ACC112 (cell line): Measurements from ENCODE around the gene DTNB.

Experiments
- H2AFZ ChIP-seq: fragments of 200-600 bp; sonication (generic); one replicate; pipeline ENCODE4 v1.6.0; 2017; ENCODE audit warnings: antibody characterized with exemption, low read length; ENCODE audit not compliant: unreplicated experiment
- H3K27ac ChIP-seq: fragments of 200-600 bp; sonication (generic); 2 replicates; pipeline ENCODE4 v1.5.1; 2014; ENCODE audit warnings: low read depth, mild to moderate bottlenecking, antibody characterized with exemption, low read length, moderate library complexity
- H3K27me3 ChIP-seq: fragments of 200-600 bp; sonication (generic); 2 replicates; pipeline ENCODE4 v1.6.1; 2014; ENCODE audit warnings: mild to moderate bottlenecking, antibody characterized with exemption, low read length, moderate library complexity, mixed read lengths; ENCODE audit not compliant: insufficient read depth
- H3K36me3 ChIP-seq: fragments of 200-600 bp; sonication (generic); 2 replicates; pipeline ENCODE4 v1.6.1; 2016; ENCODE audit warnings: mild to moderate bottlenecking, antibody characterized with exemption, low read length, moderate library complexity, mixed read lengths; ENCODE audit not compliant: insufficient read depth
- H3K4me1 ChIP-seq: fragments of 200-600 bp; sonication (generic); one replicate; pipeline ENCODE4 v1.6.1; 2016; ENCODE audit warnings: low read length, mixed read lengths; ENCODE audit not compliant: insufficient read depth, unreplicated experiment, control insufficient read depth
- H3K4me3 ChIP-seq: fragments of 200-600 bp; sonication (generic); 2 replicates; pipeline ENCODE4 v1.5.1; 2014; ENCODE audit warnings: mild to moderate bottlenecking, low read depth, low read length
- H3K79me2 ChIP-seq: fragments of 200-600 bp; sonication (generic); one replicate; pipeline ENCODE4 v1.6.0; 2016; ENCODE audit warnings: low read length; ENCODE audit not compliant: control insufficient read depth, unreplicated experiment, insufficient read depth

DTNB gene

DNA sequence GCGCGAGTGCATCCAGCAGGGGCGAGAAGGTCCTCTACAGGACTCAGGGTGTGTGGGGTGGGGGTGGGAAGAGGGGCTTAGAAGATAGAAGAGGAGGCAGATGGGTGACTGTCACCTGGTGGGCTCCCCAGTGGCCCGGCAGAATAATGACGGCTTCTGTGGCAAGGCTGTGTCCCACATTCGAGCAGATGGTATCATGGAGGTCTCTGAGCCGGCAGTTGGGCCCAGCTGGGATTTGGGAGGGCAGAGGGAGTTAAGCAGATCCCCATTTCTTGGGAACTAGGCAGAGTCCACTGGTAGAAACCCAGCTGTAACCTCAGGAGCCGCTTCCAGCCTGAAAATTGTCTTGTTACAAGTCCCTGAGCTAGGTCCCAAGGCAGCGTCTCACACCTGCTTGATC lies 28.4 kb upstream of the DTNB start:
- Histone ChIP-seq H3K27ac (no peak overlapping the region), H2AFZ (no peak overlapping the region), H3K4me3 (no peak overlapping the region)

DNA sequence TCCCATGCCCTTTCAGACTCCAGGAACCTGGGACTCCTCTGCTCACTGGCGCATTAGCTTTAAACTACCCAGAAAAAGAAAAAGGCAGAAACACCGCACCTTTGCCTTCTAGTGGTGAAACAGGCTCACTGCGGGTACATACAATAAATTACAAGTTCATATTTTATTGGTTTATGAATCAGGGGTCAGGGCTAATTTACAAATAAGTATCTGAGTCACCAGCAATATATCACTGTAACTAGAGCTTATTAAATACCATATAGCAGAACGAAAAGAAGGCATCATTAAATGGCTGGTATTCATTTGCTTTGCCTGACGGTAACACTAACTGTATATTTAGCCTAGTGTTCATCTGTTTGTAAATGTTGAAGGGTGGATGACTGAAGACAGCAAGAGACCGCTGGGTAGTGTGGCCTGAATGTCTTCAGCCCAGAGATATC lies 26.9 kb upstream of the DTNB start:
- no peaks in the 10 kb centered on the region for H3K27me3 ChIP-seq
- no peaks in the 10 kb centered on the region for H3K36me3 ChIP-seq
- H3K27ac ChIP-seq = no peak overlapping the region
- peaks cover 17% of the 10 kb centered on the region for H3K4me1 ChIP-seq
- H2AFZ ChIP-seq = no peak overlapping the region
- H3K79me2 ChIP-seq = no peaks in the 10 kb centered on the region
- no peak overlapping the region for H3K4me3 ChIP-seq

More for the DNA sequence above, 28.4 kb upstream of the DTNB start:
- Histone ChIP-seq H3K36me3 (no peaks in the 10 kb centered on the region), H3K79me2 (no peaks in the 10 kb centered on the region), H3K27me3 (no peaks in the 10 kb centered on the region), H3K4me1 (peaks cover 17% of the 10 kb centered on the region)

DNA sequence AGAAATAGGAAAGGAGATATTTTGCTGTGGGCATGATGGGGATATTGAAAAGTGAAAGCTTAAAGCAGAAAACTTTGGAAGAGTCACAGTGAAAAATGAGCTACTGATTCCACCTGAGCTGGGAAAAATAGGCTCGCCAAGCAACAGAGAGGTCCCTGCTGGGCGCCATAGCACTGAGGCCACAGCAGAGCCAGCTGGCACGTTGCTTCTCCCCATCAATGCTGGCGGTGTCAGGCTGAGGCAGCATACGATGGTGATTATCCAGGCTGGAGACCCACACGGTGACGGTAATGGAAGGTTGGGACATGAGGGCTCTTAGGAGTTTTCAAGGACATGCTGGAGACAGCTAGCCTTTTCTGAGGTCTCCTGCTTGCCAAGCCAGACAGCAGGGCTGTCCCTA lies 25.8 kb upstream of the DTNB start:
- Histone ChIP-seq H3K4me1 (peaks cover 17% of the 10 kb centered on the region), H3K36me3 (no peaks in the 10 kb centered on the region), H2AFZ (no peak overlapping the region), H3K4me3 (no peak overlapping the region), H3K27ac (no peak overlapping the region), H3K27me3 (no peaks in the 10 kb centered on the region), H3K79me2 (no peaks in the 10 kb centered on the region)

DNA sequence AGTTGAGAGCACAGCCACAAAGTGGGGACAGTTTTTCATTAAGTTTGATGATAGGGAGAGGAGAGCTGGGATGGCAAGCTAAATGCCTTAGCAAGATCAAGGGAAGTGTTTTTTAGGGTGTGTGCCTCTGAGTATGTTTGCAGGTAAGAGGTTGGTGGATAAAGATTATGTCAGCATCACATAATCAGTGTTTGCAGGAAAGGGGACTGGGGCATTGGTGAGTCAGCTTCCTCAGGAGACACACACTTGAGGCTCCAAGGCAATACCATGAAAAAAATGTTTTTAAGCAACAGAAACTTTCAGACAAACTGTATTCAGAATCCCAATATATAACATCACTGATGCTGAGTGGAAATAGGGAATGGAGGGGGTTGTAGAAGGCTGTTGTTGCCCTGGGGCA lies 25.4 kb upstream of the DTNB start:
- Histone ChIP-seq H3K4me1 (peaks cover 17% of the 10 kb centered on the region), H3K36me3 (no peaks in the 10 kb centered on the region), H3K27ac (no peak overlapping the region), H3K79me2 (no peaks in the 10 kb centered on the region), H2AFZ (no peak overlapping the region), H3K27me3 (no peaks in the 10 kb centered on the region), H3K4me3 (no peak overlapping the region)

DNA sequence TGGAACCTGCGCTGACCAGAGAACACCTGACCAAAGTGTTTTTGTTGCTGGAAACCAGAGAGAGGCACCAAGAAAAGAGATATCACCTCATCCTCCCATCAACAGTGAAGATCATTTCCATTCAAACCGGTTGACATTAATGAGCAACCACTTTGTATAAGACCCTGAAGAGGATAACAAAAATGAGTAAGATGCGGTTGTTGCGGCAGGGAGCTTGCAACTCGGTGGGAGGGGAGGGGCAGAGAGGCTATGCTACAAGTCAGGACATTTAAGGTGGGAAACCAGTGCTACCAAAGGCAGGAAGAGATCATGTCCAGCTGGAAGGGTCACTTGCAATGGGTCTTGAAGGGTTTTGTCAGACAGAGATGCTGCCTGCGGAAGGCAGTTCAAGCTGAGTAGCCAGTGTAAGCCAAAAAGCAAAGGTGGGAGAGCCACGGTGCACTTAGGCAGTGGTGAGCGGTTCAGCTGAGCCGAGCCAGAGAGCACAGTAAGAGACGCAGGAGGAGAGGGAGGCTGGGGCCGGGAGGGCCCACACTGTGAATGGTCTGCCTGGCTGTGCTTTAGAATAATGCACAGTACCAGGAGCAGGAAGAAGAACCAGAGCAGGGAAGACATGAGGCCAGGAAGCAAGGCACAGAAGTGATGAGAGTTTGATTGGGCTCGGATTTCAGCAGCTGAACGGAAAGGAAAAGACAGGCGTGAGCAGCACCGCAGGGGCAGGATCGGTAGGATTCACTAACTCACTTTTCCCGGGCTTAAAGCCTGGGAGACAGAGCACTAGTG lies 24.4 kb upstream of the DTNB start:
- Histone ChIP-seq H3K79me2 (no peaks in the 10 kb centered on the region), H3K27ac (no peak overlapping the region), H3K36me3 (no peaks in the 10 kb centered on the region), H2AFZ (no peak overlapping the region), H3K4me3 (no peak overlapping the region), H3K4me1 (peaks cover 17% of the 10 kb centered on the region), H3K27me3 (no peaks in the 10 kb centered on the region)

DNA sequence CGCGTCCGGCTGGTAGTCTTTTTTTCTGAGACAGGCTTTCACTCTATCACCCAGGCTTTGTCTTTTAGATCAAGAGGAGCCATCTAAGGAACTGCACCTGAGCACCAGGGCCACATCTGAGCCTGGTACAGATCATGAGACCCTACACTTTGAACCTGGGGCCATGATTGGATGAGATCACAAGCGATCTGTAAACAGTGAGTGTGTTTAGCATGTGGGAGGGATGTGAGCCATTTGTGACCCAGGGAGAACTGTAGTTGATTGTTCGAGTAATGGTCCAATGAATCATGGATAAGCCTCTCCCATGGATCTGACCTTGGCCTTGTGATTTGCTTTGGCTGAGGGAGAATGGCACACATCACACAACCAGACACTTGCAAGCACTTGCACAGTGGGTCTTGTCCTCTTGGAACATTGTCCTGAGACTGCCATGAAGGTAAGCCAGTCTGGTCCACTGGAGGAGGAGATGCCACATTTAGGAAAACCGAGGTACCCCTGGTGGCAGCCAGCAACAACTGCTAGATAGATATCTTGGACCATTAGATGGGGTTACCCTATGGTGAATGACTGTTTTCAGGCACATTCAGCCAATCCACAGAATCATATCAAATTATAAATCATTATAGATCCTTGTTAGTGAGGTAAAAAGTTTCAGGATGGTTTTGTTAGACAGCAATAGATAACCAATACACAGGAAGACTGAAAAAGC lies 19.5 kb upstream of the DTNB start:
- H3K27me3 ChIP-seq = no peaks in the 10 kb centered on the region
- H3K79me2 ChIP-seq = no peaks in the 10 kb centered on the region
- H3K36me3 ChIP-seq = no peaks in the 10 kb centered on the region
- no peak overlapping the region for H3K27ac ChIP-seq
- peaks cover 11% of the 10 kb centered on the region for H3K4me1 ChIP-seq
- H2AFZ ChIP-seq = no peak overlapping the region
- H3K4me3 ChIP-seq = no peak overlapping the region

DNA sequence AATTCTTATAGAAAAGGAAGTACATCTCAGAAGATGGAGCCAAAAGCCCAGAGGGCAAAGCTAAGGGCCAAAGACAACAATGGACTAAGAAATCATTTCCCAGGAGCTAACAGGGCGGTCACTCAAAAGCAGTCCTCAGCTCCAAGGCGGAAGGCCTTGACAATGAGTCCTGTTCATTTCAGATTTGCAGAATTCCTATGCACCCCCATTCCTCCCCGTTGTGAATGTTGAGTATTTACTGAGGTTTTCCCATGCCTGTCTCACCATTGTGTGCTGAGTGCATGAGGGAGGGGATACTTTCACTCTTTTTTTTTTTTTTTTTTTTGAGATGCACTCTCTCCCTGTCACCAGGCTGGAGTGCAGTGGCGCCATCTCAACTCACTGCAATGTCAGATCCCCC lies 18.8 kb upstream of the DTNB start:
- no peaks in the 10 kb centered on the region for H3K27me3 ChIP-seq
- H3K79me2 ChIP-seq = no peaks in the 10 kb centered on the region
- no peak overlapping the region for H3K4me3 ChIP-seq
- H3K4me1 ChIP-seq = peaks cover 9% of the 10 kb centered on the region
- no peaks in the 10 kb centered on the region for H3K36me3 ChIP-seq
- no peak overlapping the region for H2AFZ ChIP-seq
- no peak overlapping the region for H3K27ac ChIP-seq

DNA sequence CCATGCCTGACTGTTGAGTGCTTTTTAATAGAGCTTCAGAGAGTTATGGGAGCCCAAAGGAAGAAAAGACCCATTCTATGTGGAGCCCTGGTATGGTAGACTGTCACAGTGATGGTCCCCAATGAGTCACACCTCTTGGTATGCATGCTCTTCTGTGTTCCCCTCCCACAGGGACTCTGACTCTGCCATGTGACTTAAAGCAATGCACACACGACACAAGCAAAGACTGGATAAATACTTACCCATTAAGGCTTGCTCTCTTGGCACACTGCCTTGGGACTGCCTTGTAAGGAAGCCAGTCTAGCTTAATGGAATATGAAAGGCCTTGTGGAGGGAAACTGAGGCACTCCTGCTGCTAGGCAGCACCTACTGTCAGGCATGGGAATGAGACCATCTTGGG lies 16.7 kb upstream of the DTNB start:
- Histone ChIP-seq H3K36me3 (no peaks in the 10 kb centered on the region), H3K79me2 (no peaks in the 10 kb centered on the region), H3K27me3 (no peaks in the 10 kb centered on the region), H3K4me1 (peaks cover 9% of the 10 kb centered on the region), H3K4me3 (no peak overlapping the region), H2AFZ (no peak overlapping the region), H3K27ac (no peak overlapping the region)

DNA sequence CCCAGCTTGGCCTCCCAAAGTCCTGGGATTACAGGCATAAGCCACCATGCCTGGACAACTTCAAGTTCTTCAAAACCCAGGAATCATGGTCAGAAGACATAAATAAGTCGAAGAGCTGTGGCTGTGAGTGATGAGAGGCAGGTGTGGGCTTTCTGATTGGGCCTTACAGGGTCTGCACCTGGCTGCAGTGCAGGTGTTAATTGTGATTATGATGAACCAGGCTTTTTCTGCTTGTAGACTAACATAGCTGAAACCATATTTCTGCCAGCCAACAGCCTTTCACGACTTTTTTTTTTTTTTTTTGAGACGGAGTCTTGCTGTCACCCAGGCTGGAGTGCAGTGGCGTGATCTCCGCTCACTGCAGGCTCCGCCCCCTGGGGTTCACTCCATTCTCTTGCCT lies 14.9 kb upstream of the DTNB start:
- no peaks in the 10 kb centered on the region for H3K79me2 ChIP-seq
- peaks cover 9% of the 10 kb centered on the region for H3K4me1 ChIP-seq
- no peak overlapping the region for H3K27ac ChIP-seq

DNA sequence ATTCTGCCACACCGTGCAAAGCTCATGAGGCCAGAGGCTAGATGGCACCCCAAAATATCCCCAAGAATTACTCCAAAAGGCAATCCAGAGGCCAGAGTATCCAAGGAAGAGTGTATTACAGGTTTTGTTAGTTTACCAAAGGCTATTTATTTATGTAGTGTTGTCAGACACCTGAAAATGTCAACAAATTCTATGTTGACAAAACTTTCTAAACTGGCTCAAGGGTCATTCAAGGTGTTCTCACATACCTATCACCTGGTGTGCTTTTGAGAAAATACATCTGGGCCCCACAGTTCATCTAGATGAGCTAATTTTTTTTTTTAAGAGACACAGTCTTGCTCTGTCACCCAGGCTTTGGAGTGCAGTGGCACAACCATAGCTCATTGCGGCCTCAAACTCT lies 12.4 kb upstream of the DTNB start:
- Histone ChIP-seq H3K4me3 (no peak overlapping the region), H3K36me3 (no peaks in the 10 kb centered on the region), H3K4me1 (peaks cover 9% of the 10 kb centered on the region), H2AFZ (no peak overlapping the region), H3K79me2 (no peaks in the 10 kb centered on the region), H3K27me3 (no peaks in the 10 kb centered on the region), H3K27ac (no peak overlapping the region)

More for the DNA sequence above, 14.9 kb upstream of the DTNB start:
- no peaks in the 10 kb centered on the region for H3K27me3 ChIP-seq
- no peak overlapping the region for H3K4me3 ChIP-seq
- H2AFZ ChIP-seq = no peak overlapping the region
- H3K36me3 ChIP-seq = no peaks in the 10 kb centered on the region
